GM21360 (cell line): ENCODE results near the gene BCL2.
A peak's percentile ranks its signal among the peaks of the same experiment; 100 is the strongest.

Experiments
- ATAC-seq: cut with Tn5 transposase; IDR thresholded peaks from one replicate; pipeline ENCODE4 v1.9.1; 2021; ENCODE audit warnings: mild to moderate bottlenecking, moderate library complexity; ENCODE audit not compliant: unreplicated experiment

BCL2 gene

GRCh38 chr18:63186520-63187222 is 132.9 kb downstream of the BCL2 start:
- no peak for ATAC-seq

DNA sequence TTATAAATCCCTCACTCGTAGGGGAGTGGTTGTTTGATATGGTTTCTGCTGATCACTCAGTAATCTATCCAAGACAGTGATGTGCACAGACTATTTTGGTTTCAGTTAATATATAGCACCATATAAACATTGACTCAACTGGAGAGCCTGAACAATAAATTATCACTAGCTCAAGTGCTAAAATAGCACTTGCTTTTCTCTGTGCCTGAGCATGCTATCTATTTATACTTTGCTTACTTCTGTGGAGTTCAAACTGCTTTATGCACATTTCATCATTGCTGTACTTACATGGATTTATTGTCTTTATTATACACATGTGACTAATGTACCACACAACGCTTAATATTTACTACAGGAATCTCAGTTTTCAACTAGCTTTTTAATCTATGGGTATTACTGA is 133.6 kb downstream of the BCL2 start:
- ATAC-seq = no peak

- ATAC-seq = no peak
Observed at GRCh38 chr18:63183952-63184770, 135.4 kb downstream of the BCL2 start.

DNA sequence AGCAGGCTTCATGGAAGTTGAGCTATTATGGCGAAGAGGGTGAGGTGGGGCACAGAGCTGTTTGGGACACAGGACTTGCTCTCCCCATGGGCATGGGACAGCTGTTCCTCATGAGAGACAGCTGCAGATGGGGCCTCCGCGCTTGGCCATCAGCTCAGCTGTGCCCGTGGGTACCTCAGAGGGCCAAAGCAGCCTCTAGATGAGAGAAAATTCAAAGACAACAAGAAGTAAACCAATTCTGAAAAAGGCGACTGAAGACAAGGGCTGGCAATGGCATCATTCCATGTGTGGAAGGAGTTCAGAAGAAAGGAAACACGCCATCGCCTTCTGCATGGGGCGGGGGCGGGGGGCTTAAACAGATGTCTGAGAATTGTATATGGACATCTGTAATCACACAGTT is 136.2 kb downstream of the BCL2 start:
- no peak for ATAC-seq

DNA sequence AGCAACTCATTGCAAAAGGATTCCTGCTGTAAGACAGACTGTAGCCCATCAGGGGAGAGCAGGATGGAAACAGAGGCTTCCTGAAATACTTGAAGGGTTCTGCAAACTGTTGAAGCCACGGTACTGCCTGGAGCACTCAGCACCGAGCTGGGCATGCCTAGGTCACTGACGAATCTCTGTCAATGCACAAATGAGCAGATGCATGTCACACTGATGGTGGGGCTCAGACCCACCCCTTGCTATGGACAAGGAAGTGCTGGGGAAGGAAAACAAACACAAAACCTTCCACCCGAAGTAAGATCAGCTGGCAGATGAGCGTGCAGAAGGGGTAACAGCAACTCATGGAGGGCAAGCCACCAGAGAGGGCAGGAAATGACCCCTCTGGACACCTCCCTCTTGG is 136.7 kb downstream of the BCL2 start:
- ATAC-seq = no peak

DNA sequence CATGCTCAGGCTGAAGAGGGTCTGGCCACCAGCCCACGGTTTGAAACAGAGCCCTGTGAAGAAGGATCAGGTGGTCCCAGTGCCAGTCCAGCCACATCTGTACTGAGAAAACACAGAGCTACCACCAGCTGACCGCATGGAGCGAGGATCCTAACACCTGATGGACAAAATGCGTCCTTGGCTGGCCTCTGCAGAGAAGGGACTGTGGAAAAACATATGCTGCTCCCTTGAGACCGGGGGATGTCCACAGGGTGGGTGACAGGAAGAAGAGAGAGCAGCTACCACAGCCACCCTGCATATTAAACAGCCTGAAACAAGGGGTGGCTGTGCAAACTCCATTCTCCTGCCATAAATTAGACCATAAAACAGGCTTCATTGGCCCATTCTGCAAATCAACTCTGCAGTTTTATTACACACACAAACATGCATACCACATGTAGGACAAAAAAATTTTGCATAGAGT is 137.2 kb downstream of the BCL2 start:
- ATAC-seq = no peak

GRCh38 chr18:63181706-63182309 is 137.8 kb downstream of the BCL2 start:
- no peak for ATAC-seq

DNA sequence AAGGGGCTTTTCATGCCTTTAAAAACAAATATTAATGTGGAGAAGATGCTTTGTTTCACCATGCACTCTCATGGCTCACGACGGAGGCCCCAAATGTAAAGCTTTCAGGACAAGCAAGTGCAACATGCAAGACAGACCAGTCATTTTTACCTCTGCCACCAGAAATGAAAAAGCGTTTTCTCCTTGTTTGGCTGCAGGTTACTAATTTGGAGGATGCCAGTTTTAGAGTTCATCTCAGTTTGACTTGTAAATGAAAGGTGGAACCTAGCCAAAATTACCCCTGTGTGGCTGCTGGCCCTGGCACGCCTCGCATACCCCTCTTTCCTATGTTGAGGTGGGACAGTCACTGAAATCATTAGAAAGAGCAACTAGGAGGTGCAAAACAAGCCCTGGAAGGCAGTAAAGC is 138.6 kb downstream of the BCL2 start:
- peak; percentile 40 for ATAC-seq

DNA sequence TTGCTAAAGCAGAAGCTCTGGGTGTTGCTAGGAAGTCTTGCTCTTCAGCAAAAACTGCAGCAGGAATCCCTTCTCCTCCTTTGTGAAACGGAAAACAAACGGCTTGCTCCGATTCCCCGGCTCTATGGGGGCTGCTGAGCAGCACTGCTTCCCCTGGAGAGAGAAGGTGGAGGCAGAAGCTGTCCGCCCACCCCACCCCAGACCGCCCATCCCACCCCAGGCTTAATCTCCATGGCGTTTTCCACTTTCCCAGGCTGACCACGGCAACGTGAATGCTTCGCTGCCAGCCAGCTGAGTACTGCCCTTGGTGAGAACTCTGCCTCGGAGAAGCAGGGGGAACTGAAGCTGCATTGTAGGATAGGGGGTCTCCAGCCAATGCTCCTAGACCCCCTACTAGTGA is 139.2 kb downstream of the BCL2 start:
- ATAC-seq = no peak

- no peak for ATAC-seq
Observed at GRCh38 chr18:63179422-63179821, 140.1 kb downstream of the BCL2 start.

DNA sequence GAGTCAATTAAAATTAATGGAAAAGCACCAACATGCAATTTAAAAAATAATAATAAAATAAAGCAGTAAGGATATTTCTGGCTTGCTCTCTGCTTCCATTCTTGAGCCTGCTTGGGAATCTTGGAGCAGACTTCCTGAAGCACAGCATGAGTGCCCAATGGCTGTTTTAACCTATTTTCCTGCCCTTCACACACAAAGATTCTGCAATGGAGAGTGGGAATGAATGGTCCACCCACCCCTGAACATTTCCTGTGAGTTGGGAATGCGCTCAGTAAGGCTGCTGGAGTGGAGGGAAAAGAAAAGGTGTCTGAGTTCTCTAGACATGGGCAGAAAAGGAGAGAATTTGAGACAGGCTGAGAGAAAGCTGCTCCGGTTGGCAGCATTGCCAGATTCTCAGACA is 140.6 kb downstream of the BCL2 start:
- ATAC-seq = no peak

DNA sequence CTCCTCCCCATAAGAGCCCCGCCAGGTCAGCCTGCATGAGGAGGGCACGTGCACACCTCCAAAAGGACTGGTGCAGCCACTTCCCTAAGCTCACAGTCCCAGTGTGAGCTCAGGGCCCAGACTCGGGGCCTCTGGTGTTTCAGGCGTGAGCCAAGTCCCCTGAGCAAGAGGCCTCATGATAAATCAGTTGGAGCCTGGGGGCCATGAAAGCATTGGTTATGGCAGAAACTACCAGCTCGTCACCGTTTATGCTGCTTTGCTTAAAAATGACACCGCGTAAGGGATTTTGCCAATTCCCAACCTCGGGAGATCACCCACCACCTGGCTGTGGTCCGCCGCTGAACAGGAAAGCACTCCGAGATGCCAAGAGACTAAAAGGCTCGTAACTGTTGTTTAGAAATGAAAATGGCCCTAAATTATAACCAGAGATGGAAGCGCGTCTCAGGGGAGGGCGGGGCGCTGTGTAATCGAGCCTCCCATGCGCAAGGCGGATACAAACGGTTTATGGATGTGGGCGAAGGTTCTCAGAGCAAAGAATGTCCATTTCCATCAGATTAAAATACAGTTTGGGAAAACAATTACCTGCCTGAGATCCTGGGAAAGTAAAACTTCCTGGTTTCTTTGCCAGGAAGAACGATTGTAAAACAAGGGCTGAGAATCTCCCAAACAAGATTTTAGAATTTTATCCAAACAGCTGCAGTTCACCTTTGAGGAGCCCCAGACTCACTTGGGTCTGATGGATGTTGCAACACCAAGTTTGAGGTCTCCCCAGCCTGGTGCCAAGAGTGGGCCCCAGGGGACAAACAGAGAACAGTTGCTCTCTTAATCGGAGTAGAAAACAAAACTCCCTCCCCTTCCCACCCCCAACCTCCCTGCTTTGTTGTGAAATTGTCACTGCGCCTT is 141.4 kb downstream of the BCL2 start:
- no peak for ATAC-seq

GRCh38 chr18:63177259-63177658 is 142.3 kb downstream of the BCL2 start:
- ATAC-seq = no peak

GRCh38 chr18:63175264-63175663 is 144.3 kb downstream of the BCL2 start:
- ATAC-seq = peak; percentile 46

- no peak for ATAC-seq
Observed at GRCh38 chr18:63173983-63174382, 145.6 kb downstream of the BCL2 start.

GRCh38 chr18:63169853-63170252 is 149.7 kb downstream of the BCL2 start:
- ATAC-seq = no peak

DNA sequence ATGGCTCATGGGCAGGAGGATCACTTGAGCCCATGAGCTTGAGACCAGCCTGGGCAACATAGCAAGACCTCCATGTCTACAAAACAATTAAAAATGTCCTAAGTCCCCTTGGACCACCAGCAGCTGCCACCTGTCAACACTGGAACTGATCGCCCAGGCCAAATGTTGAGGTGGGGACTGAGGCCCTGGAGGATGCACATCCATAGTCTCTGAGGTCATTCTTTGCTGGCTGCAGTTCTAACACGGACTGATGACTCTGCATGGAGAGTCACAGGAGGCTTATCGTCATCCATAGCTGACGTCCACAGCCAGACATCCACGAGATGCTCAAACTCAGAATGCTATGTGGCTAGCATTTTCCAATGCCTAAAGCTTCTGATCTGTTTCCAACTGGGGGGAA is 151.3 kb downstream of the BCL2 start:
- ATAC-seq = no peak

GRCh38 chr18:63166142-63166541 is 153.4 kb downstream of the BCL2 start:
- ATAC-seq = no peak

GRCh38 chr18:63164396-63164795 is 155.2 kb downstream of the BCL2 start:
- no peak for ATAC-seq

- peak; percentile 23 for ATAC-seq
Observed at GRCh38 chr18:63162271-63163014, 157.1 kb downstream of the BCL2 start.
